ENCODE data around the gene KLRF1.

DNA sequence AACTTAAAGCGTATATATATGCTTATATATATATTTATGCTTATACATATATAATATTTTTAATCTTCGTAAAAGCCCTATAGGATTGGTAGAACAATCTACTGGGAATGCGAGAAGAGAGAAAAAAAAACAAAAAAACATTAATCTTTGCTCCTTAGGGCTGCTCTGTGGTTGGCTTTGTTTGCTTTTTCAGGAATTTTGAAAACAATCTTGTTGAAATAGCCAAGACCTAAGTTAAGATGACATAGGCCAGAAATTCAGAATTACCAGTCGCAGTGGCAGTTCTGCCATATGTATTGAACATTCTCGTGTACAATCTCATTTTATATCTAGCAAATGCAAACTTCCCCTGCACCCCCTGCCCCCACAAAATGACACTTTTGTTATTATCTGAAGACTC is 54.7 kb downstream of the KLRF1 start:
- TF ChIP-seq, protein P1, sequence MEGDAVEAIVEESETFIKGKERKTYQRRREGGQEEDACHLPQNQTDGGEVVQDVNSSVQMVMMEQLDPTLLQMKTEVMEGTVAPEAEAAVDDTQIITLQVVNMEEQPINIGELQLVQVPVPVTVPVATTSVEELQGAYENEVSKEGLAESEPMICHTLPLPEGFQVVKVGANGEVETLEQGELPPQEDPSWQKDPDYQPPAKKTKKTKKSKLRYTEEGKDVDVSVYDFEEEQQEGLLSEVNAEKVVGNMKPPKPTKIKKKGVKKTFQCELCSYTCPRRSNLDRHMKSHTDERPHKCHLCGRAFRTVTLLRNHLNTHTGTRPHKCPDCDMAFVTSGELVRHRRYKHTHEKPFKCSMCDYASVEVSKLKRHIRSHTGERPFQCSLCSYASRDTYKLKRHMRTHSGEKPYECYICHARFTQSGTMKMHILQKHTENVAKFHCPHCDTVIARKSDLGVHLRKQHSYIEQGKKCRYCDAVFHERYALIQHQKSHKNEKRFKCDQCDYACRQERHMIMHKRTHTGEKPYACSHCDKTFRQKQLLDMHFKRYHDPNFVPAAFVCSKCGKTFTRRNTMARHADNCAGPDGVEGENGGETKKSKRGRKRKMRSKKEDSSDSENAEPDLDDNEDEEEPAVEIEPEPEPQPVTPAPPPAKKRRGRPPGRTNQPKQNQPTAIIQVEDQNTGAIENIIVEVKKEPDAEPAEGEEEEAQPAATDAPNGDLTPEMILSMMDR (conservative IDR thresholded peaks at IDR 0.05; ENCODE audit: low read length), result no peak
- TF ChIP-seq EZH2phosphoT487 (IDR thresholded peaks at IDR 0.05; ENCODE audit: borderline replicate concordance), result no peak

Measured in Loucy (cell line).